H9 (cell line): Measurements from ENCODE around the gene PMEPA1. TPM values are rescaled to one million over a fixed set of nuclear protein-coding genes. Genes with fewer than 3 reads are reported as not detected.

Source experiments
- DNase-seq: peaks from one replicate; pipeline ENCODE4 v3.0.0-alpha.2; 2017
- H2AFZ ChIP-seq: one replicate; pipeline ENCODE4 v1.6.1; 2013; ENCODE audit warnings: mild to moderate bottlenecking, low read length, control low read depth, moderate library complexity
- H2AK5ac ChIP-seq: 2 replicates; pipeline ENCODE4 v1.6.1; 2013; ENCODE audit warnings: low read length, control low read depth, mixed read lengths; ENCODE audit not compliant: insufficient read length
- H2BK120ac ChIP-seq: one replicate; pipeline ENCODE4 v1.6.1; 2013; ENCODE audit warnings: low read depth, mild to moderate bottlenecking, low read length, control low read depth, inconsistent platforms; ENCODE audit not compliant: poor library complexity, severe bottlenecking
- H2BK12ac ChIP-seq: 2 replicates; pipeline ENCODE4 v1.6.1; 2013; ENCODE audit warnings: low read length, control low read depth, mixed read lengths, low read depth; ENCODE audit not compliant: insufficient read length
- H2BK15ac ChIP-seq: 2 replicates; pipeline ENCODE4 v1.6.1; 2013; ENCODE audit warnings: low read depth, low read length, control low read depth
- H2BK20ac ChIP-seq: one replicate; pipeline ENCODE4 v1.6.1; 2013; ENCODE audit warnings: low read depth, mild to moderate bottlenecking, low read length, control low read depth, inconsistent platforms; ENCODE audit not compliant: poor library complexity, severe bottlenecking
- H2BK5ac ChIP-seq: 2 replicates; pipeline ENCODE4 v1.6.1; 2013; ENCODE audit warnings: low read length, control low read depth, mixed read lengths; ENCODE audit not compliant: insufficient read length
- H3K14ac ChIP-seq: 2 replicates; pipeline ENCODE4 v1.6.1; 2013; ENCODE audit warnings: low read length, control low read depth; ENCODE audit not compliant: insufficient read depth
- H3K18ac ChIP-seq: 2 replicates; pipeline ENCODE4 v1.6.1; 2013; ENCODE audit warnings: low read depth, mild to moderate bottlenecking, mixed read lengths, low read length, control low read depth; ENCODE audit not compliant: insufficient read length
- H3K23ac ChIP-seq: 2 replicates; pipeline ENCODE4 v1.6.1; 2013; ENCODE audit warnings: low read length, control low read depth, mixed read lengths, low read depth; ENCODE audit not compliant: insufficient read length
- H3K23me2 ChIP-seq: 2 replicates; pipeline ENCODE4 v1.6.1; 2013; ENCODE audit warnings: low read depth, mild to moderate bottlenecking, mixed read lengths, low read length, control low read depth; ENCODE audit not compliant: insufficient read length, poor library complexity, severe bottlenecking
- H3K27ac ChIP-seq: 2 replicates; pipeline ENCODE4 v1.5.1; 2013; ENCODE audit warnings: low read length, control low read depth, mixed read lengths, low read depth; ENCODE audit not compliant: insufficient read length
- H3K27me3 ChIP-seq: 2 replicates; pipeline ENCODE4 v1.6.1; 2013; ENCODE audit warnings: low read length, control low read depth, inconsistent platforms; ENCODE audit not compliant: insufficient read depth
- H3K4ac ChIP-seq: 2 replicates; pipeline ENCODE4 v1.6.1; 2013; ENCODE audit warnings: low read depth, mild to moderate bottlenecking, control low read depth, inconsistent platforms, low read length, moderate library complexity
- H3K4me1 ChIP-seq: 2 replicates; pipeline ENCODE4 v1.6.1; 2013; ENCODE audit warnings: low read length, control low read depth, inconsistent platforms; ENCODE audit not compliant: insufficient read depth
- H3K4me2 ChIP-seq: 2 replicates; pipeline ENCODE4 v1.6.1; 2013; ENCODE audit warnings: low read length, control low read depth, mixed read lengths; ENCODE audit not compliant: insufficient read length, insufficient read depth
- H3K56ac ChIP-seq: 2 replicates; pipeline ENCODE4 v1.6.1; 2013; ENCODE audit warnings: low read depth, mild to moderate bottlenecking, mixed read lengths, low read length, control low read depth; ENCODE audit not compliant: insufficient read length
- H3K79me1 ChIP-seq: 2 replicates; pipeline ENCODE4 v1.6.1; 2013; ENCODE audit warnings: low read depth, mild to moderate bottlenecking, moderate library complexity, low read length, control low read depth, inconsistent platforms; ENCODE audit not compliant: insufficient read depth, poor library complexity, severe bottlenecking
- H3K79me2 ChIP-seq: 2 replicates; pipeline ENCODE4 v1.6.1; 2013; ENCODE audit warnings: low read length, control low read depth, inconsistent platforms; ENCODE audit not compliant: insufficient read depth
- H3K9ac ChIP-seq: 2 replicates; pipeline ENCODE4 v1.6.1; 2013; ENCODE audit warnings: low read length, control low read depth, mixed read lengths; ENCODE audit not compliant: insufficient read length; ENCODE audit errors: extremely low read depth
- H3K9me3 ChIP-seq: one replicate; pipeline ENCODE4 v1.6.1; 2013; ENCODE audit warnings: low read depth, low read length, inconsistent platforms; ENCODE audit not compliant: control insufficient read depth
- H3T11ph ChIP-seq: one replicate; pipeline ENCODE4 v1.6.1; 2013; ENCODE audit warnings: mild to moderate bottlenecking, low read length, control low read depth, inconsistent platforms
- H4K20me1 ChIP-seq: one replicate; pipeline ENCODE4 v1.6.1; 2013; ENCODE audit not compliant: control insufficient read depth, insufficient read length, insufficient read depth
- H4K5ac ChIP-seq: 2 replicates; pipeline ENCODE4 v1.6.1; 2013; ENCODE audit warnings: low read depth, mild to moderate bottlenecking, mixed read lengths, low read length, control low read depth; ENCODE audit not compliant: insufficient read length
- H4K8ac ChIP-seq: replicated peaks from 2 replicates; pipeline ENCODE4 v1.6.1; 2013; ENCODE audit warnings: low read length, control low read depth, mixed read lengths, low read depth; ENCODE audit not compliant: insufficient read length
- H4K91ac ChIP-seq: 2 replicates; pipeline ENCODE4 v1.6.1; 2013; ENCODE audit warnings: low read depth, mild to moderate bottlenecking, moderate library complexity, mixed read lengths, low read length, control low read depth; ENCODE audit not compliant: insufficient read length
- H3K27ac Mint-ChIP-seq, 3 experiments: 2 replicates in 2 of 3; 3 replicates in 1 of 3; pipeline ENCODE4 v1.8.0; 2020 to 2021; ENCODE audit warnings: mixed read lengths in 3 of 3, mild to moderate bottlenecking in 1 of 3, moderate library complexity in 1 of 3
- H3K27me3 Mint-ChIP-seq: 2 replicates; pipeline ENCODE4 v1.8.0; 2021; ENCODE audit warnings: low read depth, mild to moderate bottlenecking, moderate library complexity, mixed read lengths
- H3K36me3 Mint-ChIP-seq, 3 experiments: 2 replicates in 2 of 3; 3 replicates in 1 of 3; pipeline ENCODE4 v1.8.0; 2020 to 2021; ENCODE audit warnings: low read depth in 3 of 3, mixed read lengths in 3 of 3; ENCODE audit not compliant: insufficient read depth in 1 of 3
- H3K4me1 Mint-ChIP-seq, 2 experiments: 2 replicates each; pipeline ENCODE4 v1.8.0; 2020; ENCODE audit warnings: mixed read lengths in 2 of 2
- H3K4me3 Mint-ChIP-seq, 2 experiments: 2 replicates in 1 of 2; 3 replicates in 1 of 2; pipeline ENCODE4 v1.8.0; 2020 to 2021; ENCODE audit warnings: mild to moderate bottlenecking in 2 of 2, mixed read lengths in 2 of 2, moderate library complexity in 1 of 2
- H3K9me3 Mint-ChIP-seq, 2 experiments: 2 replicates in 1 of 2; 3 replicates in 1 of 2; pipeline ENCODE4 v1.8.0; 2020; ENCODE audit warnings: mild to moderate bottlenecking in 2 of 2, mixed read lengths in 2 of 2, moderate library complexity in 1 of 2
- CTCF ChIP-seq: fragments of 200-600 bp; sonication (generic); conservative IDR thresholded peaks from 3 replicates; pipeline ENCODE4 v1.8.0; 2021; ENCODE audit warnings: antibody characterized with exemption, mild to moderate bottlenecking
- WGBS: extraction: QIAGEN DNeasy Blood & Tissue Kit; methylation state at CpG from one replicate; pipeline ENCODE4 v1.1.7; 2013; ENCODE audit warnings: missing lambda C conversion rate, low lambda C conversion rate, mixed read lengths; ENCODE audit not compliant: insufficient read length; ENCODE audit errors: extremely low coverage; 5-methylcytosine and 5-hydroxymethylcytosine counted together
- total RNA-seq: library from RNA; stranded (reverse); gene quantifications from 2 replicates; pipeline ENCODE4 v1.2.1, GENCODE V29; 2021

PMEPA1 gene
- total RNA-seq, 1 experiment from 2014 or later, result 34.6 TPM

DNA sequence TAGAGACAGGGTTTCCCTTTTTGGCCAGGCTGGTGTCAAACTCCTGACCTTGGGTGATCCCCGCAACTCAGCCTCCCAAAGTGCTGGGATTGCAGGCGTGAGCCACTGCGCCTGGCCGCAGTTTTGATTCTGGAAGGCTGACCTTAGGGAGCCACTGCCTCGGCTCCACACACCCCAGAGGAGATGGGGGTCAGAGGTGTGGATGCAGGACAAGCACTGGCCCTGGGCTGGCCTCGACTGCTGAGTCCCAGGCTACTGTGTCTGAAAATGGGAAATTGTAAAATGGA, 91.1 kb downstream of the PMEPA1 start:
- H3K23me2 ChIP-seq, result no peaks in the 10 kb centered on the region
- H4K5ac ChIP-seq, result no peak overlapping the region
- no peak overlapping the region for H3K27ac Mint-ChIP-seq
- no peak overlapping the region for H3K18ac ChIP-seq
- H2BK5ac ChIP-seq, result no peak overlapping the region
- no peak for TF ChIP-seq CTCF
- H2BK15ac ChIP-seq, result no peak overlapping the region
- H2BK120ac ChIP-seq, result no peak overlapping the region
- no peaks in the 10 kb centered on the region for H3K4me1 ChIP-seq
- H3K4me1 Mint-ChIP-seq, result peaks cover 0 to 3% of the 10 kb centered on the region in 2 experiments; a peak in 1 of 4 replicates
- H3K9me3 ChIP-seq, result no peaks in the 10 kb centered on the region
- H3K4ac ChIP-seq, result no peak overlapping the region
- no peaks in the 10 kb centered on the region for H3K79me2 ChIP-seq
- H3K14ac ChIP-seq, result no peak overlapping the region
- H3K4me2 ChIP-seq, result no peak overlapping the region
- no peaks in the 10 kb centered on the region for H3K79me1 ChIP-seq
- WGBS, result no CpG with 5 or more reads among the region's 6 CpGs
- no peaks in the 10 kb centered on the region for H3K36me3 Mint-ChIP-seq
- H3K9me3 Mint-ChIP-seq, result peaks cover 0 to under 1% of the 10 kb centered on the region in 2 experiments; a peak in 1 of 5 replicates
- no peak overlapping the region for H4K8ac ChIP-seq
- H3K56ac ChIP-seq, result no peak overlapping the region
- H3K27me3 Mint-ChIP-seq, result peaks cover 9% of the 10 kb centered on the region
- H2BK20ac ChIP-seq, result no peak overlapping the region
- no peak overlapping the region for H3T11ph ChIP-seq
- no peak overlapping the region for H2BK12ac ChIP-seq
- H2AK5ac ChIP-seq, result no peak overlapping the region
- H3K27me3 ChIP-seq, result no peaks in the 10 kb centered on the region
- no peak overlapping the region for H3K4me3 Mint-ChIP-seq
- no peak overlapping the region for H3K27ac ChIP-seq
- no peak for DNase-seq
- H4K20me1 ChIP-seq, result peaks cover 3% of the 10 kb centered on the region
- H2AFZ ChIP-seq, result no peak overlapping the region
- no peak overlapping the region for H4K91ac ChIP-seq
- no peak overlapping the region for H3K9ac ChIP-seq
- no peak overlapping the region for H3K23ac ChIP-seq
